ENCODE results near the gene PRKAG2.

Gene PRKAG2

GRCh38 chr7:151704299-151704959 is 172.5 kb downstream of the PRKAG2 start:
- TF ChIP-seq EZH2phosphoT487 (conservative IDR thresholded peaks at IDR 0.05; ENCODE audit: low read length): no peak
- TF ChIP-seq, protein P1, sequence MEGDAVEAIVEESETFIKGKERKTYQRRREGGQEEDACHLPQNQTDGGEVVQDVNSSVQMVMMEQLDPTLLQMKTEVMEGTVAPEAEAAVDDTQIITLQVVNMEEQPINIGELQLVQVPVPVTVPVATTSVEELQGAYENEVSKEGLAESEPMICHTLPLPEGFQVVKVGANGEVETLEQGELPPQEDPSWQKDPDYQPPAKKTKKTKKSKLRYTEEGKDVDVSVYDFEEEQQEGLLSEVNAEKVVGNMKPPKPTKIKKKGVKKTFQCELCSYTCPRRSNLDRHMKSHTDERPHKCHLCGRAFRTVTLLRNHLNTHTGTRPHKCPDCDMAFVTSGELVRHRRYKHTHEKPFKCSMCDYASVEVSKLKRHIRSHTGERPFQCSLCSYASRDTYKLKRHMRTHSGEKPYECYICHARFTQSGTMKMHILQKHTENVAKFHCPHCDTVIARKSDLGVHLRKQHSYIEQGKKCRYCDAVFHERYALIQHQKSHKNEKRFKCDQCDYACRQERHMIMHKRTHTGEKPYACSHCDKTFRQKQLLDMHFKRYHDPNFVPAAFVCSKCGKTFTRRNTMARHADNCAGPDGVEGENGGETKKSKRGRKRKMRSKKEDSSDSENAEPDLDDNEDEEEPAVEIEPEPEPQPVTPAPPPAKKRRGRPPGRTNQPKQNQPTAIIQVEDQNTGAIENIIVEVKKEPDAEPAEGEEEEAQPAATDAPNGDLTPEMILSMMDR (IDR thresholded peaks at IDR 0.05; ENCODE audit: insufficient read depth, low read length, poor library complexity, severe bottlenecking): no peak
- Histone ChIP-seq H3K4me3 (ENCODE audit: insufficient read depth, low read length, poor library complexity, severe bottlenecking) (no peak overlapping the region), H3F3A (ENCODE audit: insufficient read depth) (no peaks in the 10 kb centered on the region), H3K27ac (ENCODE audit: low read depth, low read length) (no peak overlapping the region), H2AFZ (ENCODE audit: low read depth, low read length, severe bottlenecking) (no peak overlapping the region), H3K4me2 (ENCODE audit: low read depth, low read length, poor library complexity, severe bottlenecking) (no peak overlapping the region), H3K9me3 (ENCODE audit: insufficient read depth, low read length) (no peaks in the 10 kb centered on the region), H3K9me2 (replicated peaks; ENCODE audit: insufficient read depth, low read length) (no peaks in the 10 kb centered on the region), H3K79me2 (ENCODE audit: insufficient read depth, low read length) (no peaks in the 10 kb centered on the region), H4K20me1 (ENCODE audit: low read depth, low read length) (no peaks in the 10 kb centered on the region), H3K36me3 (ENCODE audit: low read length) (no peaks in the 10 kb centered on the region), H3K9ac (ENCODE audit: low read length) (no peak overlapping the region), H3K27me3 (ENCODE audit: low read length) (no peaks in the 10 kb centered on the region)

DNA sequence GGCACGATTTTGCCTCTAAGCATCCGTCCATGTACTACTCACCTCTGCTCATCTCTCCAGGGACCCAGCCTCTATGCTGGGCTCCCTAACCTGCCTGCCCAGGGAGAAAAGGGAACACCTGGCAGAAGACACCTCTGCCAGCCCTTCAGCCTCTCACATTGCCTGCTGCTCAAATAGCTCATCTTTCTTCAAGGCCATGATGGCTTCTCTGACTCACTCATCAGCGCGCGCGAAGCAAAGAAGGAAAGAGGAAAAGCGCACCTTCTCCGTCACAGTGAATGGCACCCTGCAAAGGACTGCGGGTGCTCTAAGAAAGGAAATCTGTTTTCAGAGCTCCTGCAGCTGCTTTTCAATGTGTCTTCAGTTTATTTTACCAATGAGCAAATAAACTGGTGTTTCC is 174.0 kb downstream of the PRKAG2 start:
- TF ChIP-seq EZH2phosphoT487 (conservative IDR thresholded peaks at IDR 0.05; ENCODE audit: low read length): no peak
- TF ChIP-seq, protein P1 (IDR thresholded peaks at IDR 0.05; ENCODE audit: insufficient read depth, low read length, poor library complexity, severe bottlenecking): no peak
- Histone ChIP-seq H2AFZ (ENCODE audit: low read depth, low read length, severe bottlenecking) (no peak overlapping the region), H3K9me2 (replicated peaks; ENCODE audit: insufficient read depth, low read length) (no peaks in the 10 kb centered on the region), H3K36me3 (ENCODE audit: low read length) (no peaks in the 10 kb centered on the region), H3K79me2 (ENCODE audit: insufficient read depth, low read length) (no peaks in the 10 kb centered on the region), H3F3A (ENCODE audit: insufficient read depth) (no peaks in the 10 kb centered on the region), H3K9me3 (ENCODE audit: insufficient read depth, low read length) (no peaks in the 10 kb centered on the region), H4K20me1 (ENCODE audit: low read depth, low read length) (no peaks in the 10 kb centered on the region), H3K4me2 (ENCODE audit: low read depth, low read length, poor library complexity, severe bottlenecking) (no peak overlapping the region), H3K27ac (ENCODE audit: low read depth, low read length) (no peak overlapping the region), H3K9ac (ENCODE audit: low read length) (no peak overlapping the region), H3K4me3 (ENCODE audit: insufficient read depth, low read length, poor library complexity, severe bottlenecking) (no peak overlapping the region), H3K27me3 (ENCODE audit: low read length) (no peaks in the 10 kb centered on the region)

DNA sequence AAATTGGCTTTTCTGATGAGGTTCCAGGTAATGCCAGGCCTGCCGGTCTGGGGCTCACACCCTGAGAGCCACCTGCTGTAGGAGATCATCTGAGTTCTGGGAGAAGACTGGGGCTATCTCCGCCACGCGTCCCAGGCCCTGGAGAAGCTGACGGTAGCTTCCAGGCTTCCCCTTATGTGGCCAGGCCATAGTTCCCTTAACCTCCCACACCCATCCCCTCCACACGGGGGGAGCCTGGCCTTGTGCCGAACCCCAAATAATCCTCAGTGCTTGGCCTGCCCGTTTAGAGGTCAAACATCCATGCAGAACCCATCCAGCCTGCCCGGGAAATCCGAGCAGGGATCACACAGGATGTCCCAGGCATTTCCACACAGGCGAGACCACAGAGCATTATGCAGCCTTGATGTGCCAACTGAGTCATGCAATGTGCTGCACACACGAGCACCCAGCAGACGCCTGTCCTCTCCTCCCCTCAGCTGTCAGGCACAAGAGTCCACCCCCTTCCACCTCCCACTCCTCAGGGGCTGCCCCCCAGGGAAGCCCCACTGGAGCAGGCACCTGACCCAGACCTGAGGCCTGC is 176.2 kb downstream of the PRKAG2 start:
- H3K9me3 ChIP-seq (ENCODE audit: insufficient read depth, low read length): no peaks in the 10 kb centered on the region
- no peaks in the 10 kb centered on the region for H3K79me2 ChIP-seq (ENCODE audit: insufficient read depth, low read length)
- no peak overlapping the region for H3K4me2 ChIP-seq (ENCODE audit: low read depth, low read length, poor library complexity, severe bottlenecking)
- H2AFZ ChIP-seq (ENCODE audit: low read depth, low read length, severe bottlenecking): no peak overlapping the region
- H3F3A ChIP-seq (ENCODE audit: insufficient read depth): no peaks in the 10 kb centered on the region
- no peak overlapping the region for H3K4me3 ChIP-seq (ENCODE audit: insufficient read depth, low read length, poor library complexity, severe bottlenecking)
- no peaks in the 10 kb centered on the region for H3K27me3 ChIP-seq (ENCODE audit: low read length)
- no peak overlapping the region for H3K9ac ChIP-seq (ENCODE audit: low read length)
- H4K20me1 ChIP-seq (ENCODE audit: low read depth, low read length): no peaks in the 10 kb centered on the region
- TF ChIP-seq, protein P1 (IDR thresholded peaks at IDR 0.05; ENCODE audit: insufficient read depth, low read length, poor library complexity, severe bottlenecking): no peak
- TF ChIP-seq EZH2phosphoT487 (conservative IDR thresholded peaks at IDR 0.05; ENCODE audit: low read length): no peak
- H3K27ac ChIP-seq (ENCODE audit: low read depth, low read length): no peak overlapping the region
- no peaks in the 10 kb centered on the region for H3K9me2 ChIP-seq (replicated peaks; ENCODE audit: insufficient read depth, low read length)
- no peaks in the 10 kb centered on the region for H3K36me3 ChIP-seq (ENCODE audit: low read length)
